ENCODE data around the gene ATP1A4. TPM values are rescaled to one million over a fixed set of nuclear protein-coding genes. Genes with fewer than 3 reads are reported as not detected.

ATP1A4 gene
- total and polyA plus RNA-seq, 10 of the 15 experiments (the other 5 are each of a cell fraction or from before 2014, with no cell fraction given), result 0.31 to 1.0 (median 0.54) TPM

GRCh38 chr1:160128636-160129035 is 22.8 kb upstream of the ATP1A4 start:
- RAD21 ChIA-PET (ENCODE audit: unreplicated experiment), result no interaction called here
- ATAC-seq (no peak), DNase-seq (ENCODE audit: low read depth, low spot score) (no peak), FAIRE-seq (no peak)
- Histone ChIP-seq H3K79me2 (ENCODE audit: control insufficient read depth, insufficient read depth, low read length) (no peaks in the 10 kb centered on the region), H3K9me3 (replicated peaks; ENCODE audit: control insufficient read depth, insufficient read depth, low read length) (no peaks in the 10 kb centered on the region), H4K20me1 (ENCODE audit: control insufficient read depth, insufficient read depth) (no peaks in the 10 kb centered on the region), H3K4me1 (ENCODE audit: control insufficient read depth, insufficient read depth, low read length) (no peaks in the 10 kb centered on the region), H3K4me2 (ENCODE audit: control insufficient read depth, insufficient read depth) (no peak overlapping the region), H3K4me3 (no peak overlapping the region), H3K36me3 (ENCODE audit: control insufficient read depth in 2 of 2, insufficient read depth in 2 of 2, low read length in 1 of 2) (no peaks in the 10 kb centered on the region), H3K9ac (ENCODE audit: control insufficient read depth, insufficient read depth, low read length) (no peak overlapping the region), H3K27ac (ENCODE audit: control insufficient read depth, insufficient read depth) (no peak overlapping the region), H2AFZ (ENCODE audit: control insufficient read depth, low read depth, low read length) (no peak overlapping the region), H3K27me3 (replicated peaks in 1 of 2; ENCODE audit: control insufficient read depth in 2 of 2, insufficient read depth in 2 of 2, low read length in 1 of 2) (0 out of 4 replicates have a peak, but pooled peaks cover 1 to 2% of the 10 kb centered on the region in 2 experiments)
- POLR2A ChIA-PET, result no interaction called here
- in situ Hi-C loops (cut with MboI), result no loop called here
- SMC1A ChIA-PET (ENCODE audit: uncharacterized antibody, unreplicated experiment), result interaction anchor here (0.7 kb wide), 1 partner anchor 33 kb away, joined by 3 read pairs; no protein-coding TSS in a partner anchor
- no peak for TF ChIP-seq ZNF217 (IDR thresholded peaks at IDR 0.05)
- no peak for TF ChIP-seq BHLHE40 (IDR thresholded peaks at IDR 0.05; ENCODE audit: borderline replicate concordance in 1 of 2, low read depth in 2 of 2, low read length in 1 of 2)
- TF ChIP-seq CBX5 (IDR thresholded peaks at IDR 0.05; ENCODE audit: low read depth), result no peak
- TF ChIP-seq ZBTB40 (IDR thresholded peaks at IDR 0.05; ENCODE audit: borderline replicate concordance), result no peak
- intact Hi-C loops (cut with micrococcal nuclease; ENCODE audit: unreplicated experiment), result no loop called here
- CTCF ChIA-PET, result interaction anchor here (1.4 kb wide), 1 partner anchor 163 kb away, joined by 4 read pairs; no protein-coding TSS in a partner anchor
- 58% methylated on average over 18 of the region's 18 CpGs for WGBS (ENCODE audit: insufficient coverage, insufficient replicate concordance, low lambda C conversion rate, missing lambda C conversion rate)
- no TSS peak for BruUV-seq (replicated peaks)
